AG04449 (cell line): ENCODE measurements around the gene OSGEPL1.
A peak's percentile ranks its signal among the peaks of the same experiment; 100 is the strongest.

Experiments
- CTCF ChIA-PET: fragments of 350-600 bp; formaldehyde crosslinking; extraction: SDS; loops from one replicate; lab custom pipeline; 2021; ENCODE audit warnings: antibody characterized with exemption; lab: Yijun Ruan, JAX
- POLR2A ChIA-PET: fragments of 400-600, 350-600 bp; formaldehyde crosslinking; extraction: SDS; loops from one replicate; lab custom pipeline; 2020; ENCODE audit warnings: antibody characterized with exemption, inconsistent platforms; lab: Yijun Ruan, JAX
- DNase-seq: peaks from one replicate; pipeline ENCODE4 v3.0.0-alpha.2; 2010; ENCODE audit warnings: low read depth, low spot score
- H3K4me3 ChIP-seq: 2 replicates; pipeline ENCODE4 v1.5.1; 2011; ENCODE audit warnings: low read depth, mild to moderate bottlenecking, control low read depth, low read length
- TF ChIP-seq, protein P1 (sequence below): IDR thresholded peaks from one replicate; pipeline ENCODE4 v1.5.1; 2011; ENCODE audit warnings: mild to moderate bottlenecking, moderate library complexity, low read length, control low read depth, inconsistent platforms; ENCODE audit not compliant: insufficient read depth; ENCODE audit errors: missing control alignments

OSGEPL1 gene

GRCh38 chr2:189783451-189783926 is 20.9 kb upstream of the OSGEPL1 start:
- DNase-seq = no peak
- TF ChIP-seq, protein P1, sequence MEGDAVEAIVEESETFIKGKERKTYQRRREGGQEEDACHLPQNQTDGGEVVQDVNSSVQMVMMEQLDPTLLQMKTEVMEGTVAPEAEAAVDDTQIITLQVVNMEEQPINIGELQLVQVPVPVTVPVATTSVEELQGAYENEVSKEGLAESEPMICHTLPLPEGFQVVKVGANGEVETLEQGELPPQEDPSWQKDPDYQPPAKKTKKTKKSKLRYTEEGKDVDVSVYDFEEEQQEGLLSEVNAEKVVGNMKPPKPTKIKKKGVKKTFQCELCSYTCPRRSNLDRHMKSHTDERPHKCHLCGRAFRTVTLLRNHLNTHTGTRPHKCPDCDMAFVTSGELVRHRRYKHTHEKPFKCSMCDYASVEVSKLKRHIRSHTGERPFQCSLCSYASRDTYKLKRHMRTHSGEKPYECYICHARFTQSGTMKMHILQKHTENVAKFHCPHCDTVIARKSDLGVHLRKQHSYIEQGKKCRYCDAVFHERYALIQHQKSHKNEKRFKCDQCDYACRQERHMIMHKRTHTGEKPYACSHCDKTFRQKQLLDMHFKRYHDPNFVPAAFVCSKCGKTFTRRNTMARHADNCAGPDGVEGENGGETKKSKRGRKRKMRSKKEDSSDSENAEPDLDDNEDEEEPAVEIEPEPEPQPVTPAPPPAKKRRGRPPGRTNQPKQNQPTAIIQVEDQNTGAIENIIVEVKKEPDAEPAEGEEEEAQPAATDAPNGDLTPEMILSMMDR = no peak
- peak overlapping the region; percentile 85 for H3K4me3 ChIP-seq
- POLR2A ChIA-PET = interaction anchor here (1.0 to 1.6 kb wide), 3 partner anchors 14 to 21 kb away, joined by 3 to 6 read pairs (median 4); partner anchors contain the start of gene OSGEPL1
- CTCF ChIA-PET = interaction anchor here (0.8 to 1.6 kb wide), 5 partner anchors 15 to 531 kb away, joined by 3 to 8 read pairs (median 3); partner anchors contain the start of gene OSGEPL1

- TF ChIP-seq, protein P1 = no peak
- H3K4me3 ChIP-seq = peak overlapping the region; percentile 85
- ChIA-PET POLR2A (no interaction called here), CTCF (interaction anchor here (1.0 kb wide), 1 partner anchor 106 kb away, joined by 3 read pairs; no protein-coding TSS in a partner anchor)
- no peak for DNase-seq
These were observed 19.7 kb upstream of the OSGEPL1 start for GRCh38 chr2:189782221-189782671.

DNA sequence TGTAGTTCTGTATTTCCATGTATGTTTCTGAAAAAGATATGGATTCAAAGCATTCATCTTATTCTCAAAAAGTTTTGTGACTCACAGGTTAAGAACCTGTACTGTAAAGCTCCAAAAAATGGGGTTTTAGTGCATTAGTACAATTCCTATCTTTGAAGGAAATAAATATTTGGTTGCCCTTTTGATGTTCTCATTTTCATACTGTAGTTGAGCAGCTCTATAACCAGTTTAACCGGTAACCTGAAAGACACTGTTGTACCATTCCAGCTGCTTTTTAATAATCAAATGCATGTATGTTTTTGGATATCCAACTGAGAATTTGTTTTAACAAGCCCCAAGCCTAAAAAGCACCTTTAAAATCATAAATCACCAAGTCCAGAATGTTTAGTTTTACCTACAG is 9.6 kb upstream of the OSGEPL1 start:
- CTCF ChIA-PET = interaction anchor here (1.0 to 5.6 kb wide), 4 partner anchors 9 to 26 kb away, joined by 3 to 39 read pairs (median 4); partner anchors contain the start of gene OSGEPL1
- no peak for DNase-seq
- TF ChIP-seq, protein P1 = no peak
- no peak overlapping the region for H3K4me3 ChIP-seq
- POLR2A ChIA-PET = no interaction called here

DNA sequence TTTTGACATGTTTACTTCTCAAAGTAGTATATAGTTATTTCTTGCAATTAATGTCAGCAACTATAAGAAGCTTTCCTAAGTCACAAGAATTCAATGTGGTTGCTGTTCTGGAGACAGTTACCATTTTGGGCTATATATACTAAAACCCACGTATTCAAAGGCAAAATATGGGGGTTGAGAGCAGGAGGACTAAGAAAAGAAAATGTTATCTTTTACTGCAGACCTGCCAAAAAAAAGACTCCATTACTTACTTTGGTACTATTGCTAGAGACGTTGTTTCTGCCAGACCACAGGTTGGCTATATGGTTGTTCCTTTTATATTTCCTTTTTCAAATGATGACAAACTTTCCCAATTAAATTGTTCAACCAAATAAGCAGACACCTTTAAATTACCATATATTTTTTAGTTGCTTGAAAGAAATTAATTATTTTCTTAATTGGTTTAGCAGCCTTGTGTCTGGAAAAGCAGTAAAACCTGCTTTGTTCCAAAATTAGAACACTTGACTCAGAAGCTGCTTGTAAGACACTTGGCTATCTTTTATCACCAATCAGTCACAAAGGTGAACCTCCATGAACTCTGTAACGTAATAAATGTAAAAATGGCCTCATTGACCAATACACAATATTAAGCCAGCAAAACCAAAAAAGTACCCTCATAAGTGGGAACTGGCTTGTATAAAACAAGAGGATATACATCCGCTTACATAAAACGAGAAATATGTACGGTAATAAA is 8.2 kb upstream of the OSGEPL1 start:
- POLR2A ChIA-PET = no interaction called here
- DNase-seq = no peak
- H3K4me3 ChIP-seq = no peak overlapping the region
- TF ChIP-seq, protein P1 = no peak
- CTCF ChIA-PET = interaction anchor here (1.0 to 5.6 kb wide), 2 partner anchors 7 to 28 kb away, joined by 3 to 39 read pairs; partner anchors contain the start of gene OSGEPL1

- TF ChIP-seq, protein P1 = no peak
- ChIA-PET POLR2A (no interaction called here), CTCF (interaction anchor here (0.7 to 8.4 kb wide), 12 partner anchors 9 to 325 kb away, joined by 3 to 99 read pairs (median 5); partner anchors contain the start of gene ASNSD1)
- H3K4me3 ChIP-seq = no peak overlapping the region
- DNase-seq = no peak
These were observed 1.5 kb upstream of the OSGEPL1 start for GRCh38 chr2:189763908-189764661.
